Measurements from ENCODE around the gene KCNAB3.
A peak's percentile ranks its signal among the peaks of the same experiment; 100 is the strongest.

The KCNAB3 gene

DNA sequence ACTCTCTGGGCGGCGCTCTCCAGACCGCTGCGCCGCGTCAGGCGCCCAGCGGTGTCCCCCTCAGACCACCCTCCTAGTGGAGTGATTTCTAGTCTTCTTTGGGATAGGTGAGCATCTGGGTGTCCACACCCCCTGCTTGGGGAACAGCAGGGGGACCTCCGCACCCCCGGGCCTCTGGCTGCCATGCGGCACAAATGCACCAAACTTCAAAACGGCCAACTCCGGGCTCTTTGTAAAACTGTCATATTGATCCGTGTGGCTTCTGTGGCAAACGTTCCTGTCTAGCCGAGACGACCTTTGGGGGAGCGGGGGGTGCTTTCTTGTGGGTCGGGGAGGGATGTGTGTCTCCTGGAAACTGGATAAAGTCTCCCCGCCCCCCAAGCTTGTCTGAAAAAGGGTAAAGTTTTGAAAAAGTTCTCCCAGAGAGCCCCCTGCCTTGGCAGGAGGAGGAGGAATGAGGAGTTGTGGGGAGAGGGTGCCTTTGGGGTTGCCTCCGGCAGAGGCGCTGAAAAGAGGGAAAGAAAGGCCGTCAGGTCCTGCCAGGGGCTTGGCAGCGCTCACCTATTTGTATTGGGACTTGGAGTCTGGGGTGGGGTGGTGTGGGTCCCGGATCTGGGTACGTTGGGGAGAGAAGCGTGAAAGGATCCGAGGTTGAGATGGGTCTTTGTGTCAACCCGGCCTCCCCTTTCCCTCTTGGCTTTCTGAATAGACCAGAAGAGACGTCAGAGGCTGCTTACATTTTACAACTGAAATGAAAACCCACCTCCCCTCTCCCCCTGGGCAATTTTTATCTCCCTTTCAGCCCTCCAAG, 43.2 kb downstream of the KCNAB3 start (continued):
- TF ChIP-seq, protein P1, sequence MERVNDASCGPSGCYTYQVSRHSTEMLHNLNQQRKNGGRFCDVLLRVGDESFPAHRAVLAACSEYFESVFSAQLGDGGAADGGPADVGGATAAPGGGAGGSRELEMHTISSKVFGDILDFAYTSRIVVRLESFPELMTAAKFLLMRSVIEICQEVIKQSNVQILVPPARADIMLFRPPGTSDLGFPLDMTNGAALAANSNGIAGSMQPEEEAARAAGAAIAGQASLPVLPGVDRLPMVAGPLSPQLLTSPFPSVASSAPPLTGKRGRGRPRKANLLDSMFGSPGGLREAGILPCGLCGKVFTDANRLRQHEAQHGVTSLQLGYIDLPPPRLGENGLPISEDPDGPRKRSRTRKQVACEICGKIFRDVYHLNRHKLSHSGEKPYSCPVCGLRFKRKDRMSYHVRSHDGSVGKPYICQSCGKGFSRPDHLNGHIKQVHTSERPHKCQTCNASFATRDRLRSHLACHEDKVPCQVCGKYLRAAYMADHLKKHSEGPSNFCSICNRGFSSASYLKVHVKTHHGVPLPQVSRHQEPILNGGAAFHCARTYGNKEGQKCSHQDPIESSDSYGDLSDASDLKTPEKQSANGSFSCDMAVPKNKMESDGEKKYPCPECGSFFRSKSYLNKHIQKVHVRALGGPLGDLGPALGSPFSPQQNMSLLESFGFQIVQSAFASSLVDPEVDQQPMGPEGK (tag by site-specific recombination; IDR thresholded peaks at IDR 0.05), result peak; percentile 8; the same call in 1 of the 2 replicates
- TF ChIP-seq MYNN (tag by site-specific recombination; IDR thresholded peaks at IDR 0.05; ENCODE audit: borderline replicate concordance) (no peak), ZNF600 (tag by site-specific recombination; IDR thresholded peaks at IDR 0.05) (no peak), ZFP69B (tag by site-specific recombination; IDR thresholded peaks at IDR 0.05) (peak; percentile 65), ZNF585B (tag by site-specific recombination; IDR thresholded peaks at IDR 0.05) (no peak), ZNF311 (tag by site-specific recombination; IDR thresholded peaks at IDR 0.05; ENCODE audit: borderline replicate concordance) (no peak), ZNF555 (tag by site-specific recombination; conservative IDR thresholded peaks at IDR 0.05) (no peak), MEIS1 (CRISPR knock-in tag; IDR thresholded peaks at IDR 0.05; ENCODE audit: borderline replicate concordance) (no peak), ZNF2 (tag by site-specific recombination; IDR thresholded peaks at IDR 0.05) (no peak), EGR2 (tag by site-specific recombination; IDR thresholded peaks at IDR 0.05; ENCODE audit: low read depth) (no peak), ZBTB8A (tag by site-specific recombination; IDR thresholded peaks at IDR 0.05) (peak; percentile 35; the same call in 1 of the 2 replicates), KLF8 (tag by site-specific recombination; IDR thresholded peaks at IDR 0.05) (no peak), ZNF785 (tag by site-specific recombination; IDR thresholded peaks at IDR 0.05) (no peak), ZNF155 (tag by site-specific recombination; IDR thresholded peaks at IDR 0.05) (no peak), ZNF341 (tag by site-specific recombination; IDR thresholded peaks at IDR 0.05; ENCODE audit: low read depth) (peak; percentile 92), ZNF521 (tag by site-specific recombination; IDR thresholded peaks at IDR 0.05) (no peak), ZNF133 (tag by site-specific recombination; IDR thresholded peaks at IDR 0.05) (no peak), GLIS2 (tag by site-specific recombination; IDR thresholded peaks at IDR 0.05) (peak; percentile 86), ZNF561 (tag by site-specific recombination; IDR thresholded peaks at IDR 0.05; ENCODE audit: borderline replicate concordance) (no peak), ZNF510 (tag by site-specific recombination; IDR thresholded peaks at IDR 0.05; ENCODE audit: insufficient replicate concordance) (no peak), ZNF175 (tag by site-specific recombination; IDR thresholded peaks at IDR 0.05) (no peak), ZSCAN23 (tag by site-specific recombination; IDR thresholded peaks at IDR 0.05) (no peak), SCRT2 (tag by site-specific recombination; IDR thresholded peaks at IDR 0.05) (no peak), ZNF768 (tag by site-specific recombination; IDR thresholded peaks at IDR 0.05) (no peak), ZIC2 (tag by site-specific recombination; IDR thresholded peaks at IDR 0.05) (peak; percentile 100), REPIN1 (tag by site-specific recombination; IDR thresholded peaks at IDR 0.05; ENCODE audit: low read depth) (no peak), ZNF621 (tag by site-specific recombination; IDR thresholded peaks at IDR 0.05) (no peak), ZNF433 (tag by site-specific recombination; IDR thresholded peaks at IDR 0.05; ENCODE audit: low read depth) (no peak)
- TF ChIP-seq, protein P2, sequence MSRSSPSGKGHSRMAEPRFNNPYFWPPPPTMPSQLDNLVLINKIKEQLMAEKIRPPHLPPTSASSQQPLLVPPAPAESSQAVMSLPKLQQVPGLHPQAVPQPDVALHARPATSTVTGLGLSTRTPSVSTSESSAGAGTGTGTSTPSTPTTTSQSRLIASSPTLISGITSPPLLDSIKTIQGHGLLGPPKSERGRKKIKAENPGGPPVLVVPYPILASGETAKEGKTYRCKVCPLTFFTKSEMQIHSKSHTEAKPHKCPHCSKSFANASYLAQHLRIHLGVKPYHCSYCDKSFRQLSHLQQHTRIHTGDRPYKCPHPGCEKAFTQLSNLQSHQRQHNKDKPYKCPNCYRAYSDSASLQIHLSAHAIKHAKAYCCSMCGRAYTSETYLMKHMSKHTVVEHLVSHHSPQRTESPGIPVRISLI (tag by site-specific recombination; IDR thresholded peaks at IDR 0.05), result no peak
- TF ChIP-seq, protein P3, sequence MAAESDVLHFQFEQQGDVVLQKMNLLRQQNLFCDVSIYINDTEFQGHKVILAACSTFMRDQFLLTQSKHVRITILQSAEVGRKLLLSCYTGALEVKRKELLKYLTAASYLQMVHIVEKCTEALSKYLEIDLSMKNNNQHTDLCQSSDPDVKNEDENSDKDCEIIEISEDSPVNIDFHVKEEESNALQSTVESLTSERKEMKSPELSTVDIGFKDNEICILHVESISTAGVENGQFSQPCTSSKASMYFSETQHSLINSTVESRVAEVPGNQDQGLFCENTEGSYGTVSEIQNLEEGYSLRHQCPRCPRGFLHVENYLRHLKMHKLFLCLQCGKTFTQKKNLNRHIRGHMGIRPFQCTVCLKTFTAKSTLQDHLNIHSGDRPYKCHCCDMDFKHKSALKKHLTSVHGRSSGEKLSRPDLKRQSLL (tag by site-specific recombination; IDR thresholded peaks at IDR 0.05), result no peak
- TF ChIP-seq, protein P4, sequence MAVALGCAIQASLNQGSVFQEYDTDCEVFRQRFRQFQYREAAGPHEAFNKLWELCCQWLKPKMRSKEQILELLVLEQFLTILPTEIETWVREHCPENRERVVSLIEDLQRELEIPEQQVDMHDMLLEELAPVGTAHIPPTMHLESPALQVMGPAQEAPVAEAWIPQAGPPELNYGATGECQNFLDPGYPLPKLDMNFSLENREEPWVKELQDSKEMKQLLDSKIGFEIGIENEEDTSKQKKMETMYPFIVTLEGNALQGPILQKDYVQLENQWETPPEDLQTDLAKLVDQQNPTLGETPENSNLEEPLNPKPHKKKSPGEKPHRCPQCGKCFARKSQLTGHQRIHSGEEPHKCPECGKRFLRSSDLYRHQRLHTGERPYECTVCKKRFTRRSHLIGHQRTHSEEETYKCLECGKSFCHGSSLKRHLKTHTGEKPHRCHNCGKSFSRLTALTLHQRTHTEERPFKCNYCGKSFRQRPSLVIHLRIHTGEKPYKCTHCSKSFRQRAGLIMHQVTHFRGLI (tag by site-specific recombination; IDR thresholded peaks at IDR 0.05), result peak; percentile 48; the same call in 1 of the 2 replicates
- TF ChIP-seq, protein P5, sequence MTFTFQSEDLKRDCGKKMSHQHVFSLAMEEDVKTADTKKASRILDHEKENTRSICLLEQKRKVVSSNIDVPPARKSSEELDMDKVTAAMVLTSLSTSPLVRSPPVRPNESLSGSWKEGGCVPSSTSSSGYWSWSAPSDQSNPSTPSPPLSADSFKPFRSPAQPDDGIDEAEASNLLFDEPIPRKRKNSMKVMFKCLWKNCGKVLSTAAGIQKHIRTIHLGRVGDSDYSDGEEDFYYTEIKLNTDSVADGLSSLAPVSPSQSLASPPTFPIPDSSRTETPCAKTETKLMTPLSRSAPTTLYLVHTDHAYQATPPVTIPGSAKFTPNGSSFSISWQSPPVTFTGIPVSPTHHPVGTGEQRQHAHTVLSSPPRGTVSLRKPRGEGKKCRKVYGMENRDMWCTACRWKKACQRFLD (tag by site-specific recombination; IDR thresholded peaks at IDR 0.05), result no peak
- TF ChIP-seq, protein P6, sequence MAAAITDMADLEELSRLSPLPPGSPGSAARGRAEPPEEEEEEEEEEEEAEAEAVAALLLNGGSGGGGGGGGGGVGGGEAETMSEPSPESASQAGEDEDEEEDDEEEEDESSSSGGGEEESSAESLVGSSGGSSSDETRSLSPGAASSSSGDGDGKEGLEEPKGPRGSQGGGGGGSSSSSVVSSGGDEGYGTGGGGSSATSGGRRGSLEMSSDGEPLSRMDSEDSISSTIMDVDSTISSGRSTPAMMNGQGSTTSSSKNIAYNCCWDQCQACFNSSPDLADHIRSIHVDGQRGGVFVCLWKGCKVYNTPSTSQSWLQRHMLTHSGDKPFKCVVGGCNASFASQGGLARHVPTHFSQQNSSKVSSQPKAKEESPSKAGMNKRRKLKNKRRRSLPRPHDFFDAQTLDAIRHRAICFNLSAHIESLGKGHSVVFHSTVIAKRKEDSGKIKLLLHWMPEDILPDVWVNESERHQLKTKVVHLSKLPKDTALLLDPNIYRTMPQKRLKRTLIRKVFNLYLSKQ (tag by site-specific recombination; IDR thresholded peaks at IDR 0.05; ENCODE audit: borderline replicate concordance), result no peak

Data from HEK293 (cell line).